HFF-Myc (cell line): ENCODE data around the gene TMEM145.
A peak's percentile ranks its signal among the peaks of the same experiment; 100 is the strongest.

Experiments
- DNase-seq: peaks from one replicate; pipeline ENCODE4 v3.0.0-alpha.2; 2011; ENCODE audit warnings: low read depth; ENCODE audit errors: extremely low read depth
- H3K4me3 ChIP-seq: replicated peaks from 2 replicates; pipeline ENCODE4 v1.5.1; 2011; ENCODE audit warnings: low read depth, mild to moderate bottlenecking, control low read depth, low read length
- TF ChIP-seq, protein P1 (sequence below): IDR thresholded peaks from 2 replicates; pipeline ENCODE4 v1.5.1; 2012; ENCODE audit warnings: mild to moderate bottlenecking, low read depth, low read length, control low read depth; ENCODE audit errors: missing control alignments

Gene TMEM145

DNA sequence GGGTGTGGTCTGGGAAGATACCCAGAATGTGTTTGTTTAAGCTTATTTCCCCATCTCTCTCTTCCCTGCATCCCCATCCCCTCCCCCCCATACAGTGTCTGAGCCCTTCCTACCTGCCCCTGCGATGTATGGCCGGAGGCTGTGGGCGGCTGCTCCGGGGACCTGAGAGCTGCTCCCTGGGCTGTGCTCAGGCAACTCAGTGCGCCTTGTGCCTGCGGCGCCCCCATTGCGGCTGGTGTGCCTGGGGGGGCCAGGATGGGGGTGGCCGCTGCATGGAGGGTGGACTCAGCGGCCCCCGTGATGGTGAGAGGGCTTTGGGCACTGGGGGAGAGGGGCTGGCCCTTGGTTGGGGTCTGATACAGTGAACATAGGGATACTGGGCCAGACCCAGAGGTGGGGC is 55.3 kb downstream of the TMEM145 start:
- H3K4me3 ChIP-seq = no peak overlapping the region
- no peak for DNase-seq
- TF ChIP-seq, protein P1, sequence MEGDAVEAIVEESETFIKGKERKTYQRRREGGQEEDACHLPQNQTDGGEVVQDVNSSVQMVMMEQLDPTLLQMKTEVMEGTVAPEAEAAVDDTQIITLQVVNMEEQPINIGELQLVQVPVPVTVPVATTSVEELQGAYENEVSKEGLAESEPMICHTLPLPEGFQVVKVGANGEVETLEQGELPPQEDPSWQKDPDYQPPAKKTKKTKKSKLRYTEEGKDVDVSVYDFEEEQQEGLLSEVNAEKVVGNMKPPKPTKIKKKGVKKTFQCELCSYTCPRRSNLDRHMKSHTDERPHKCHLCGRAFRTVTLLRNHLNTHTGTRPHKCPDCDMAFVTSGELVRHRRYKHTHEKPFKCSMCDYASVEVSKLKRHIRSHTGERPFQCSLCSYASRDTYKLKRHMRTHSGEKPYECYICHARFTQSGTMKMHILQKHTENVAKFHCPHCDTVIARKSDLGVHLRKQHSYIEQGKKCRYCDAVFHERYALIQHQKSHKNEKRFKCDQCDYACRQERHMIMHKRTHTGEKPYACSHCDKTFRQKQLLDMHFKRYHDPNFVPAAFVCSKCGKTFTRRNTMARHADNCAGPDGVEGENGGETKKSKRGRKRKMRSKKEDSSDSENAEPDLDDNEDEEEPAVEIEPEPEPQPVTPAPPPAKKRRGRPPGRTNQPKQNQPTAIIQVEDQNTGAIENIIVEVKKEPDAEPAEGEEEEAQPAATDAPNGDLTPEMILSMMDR = no peak

DNA sequence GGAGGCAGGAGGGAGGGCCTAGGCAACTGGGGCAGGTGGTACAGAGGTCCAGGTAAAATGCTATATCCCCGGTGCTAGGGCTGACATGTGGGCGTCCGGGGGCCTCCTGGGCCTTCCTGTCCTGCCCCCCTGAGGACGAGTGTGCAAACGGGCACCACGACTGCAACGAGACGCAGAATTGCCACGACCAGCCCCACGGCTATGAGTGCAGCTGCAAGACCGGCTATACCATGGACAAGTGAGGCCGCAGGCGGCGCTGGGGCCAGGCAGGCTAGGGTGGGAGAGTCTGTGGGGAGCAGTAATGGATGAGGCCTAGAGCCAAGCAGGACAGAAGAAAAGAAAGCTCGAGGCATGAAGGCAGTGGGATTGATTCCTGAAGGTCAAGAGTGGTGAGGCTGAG is 55.7 kb downstream of the TMEM145 start:
- no peak overlapping the region for H3K4me3 ChIP-seq
- TF ChIP-seq, protein P1 = no peak
- DNase-seq = no peak

DNA sequence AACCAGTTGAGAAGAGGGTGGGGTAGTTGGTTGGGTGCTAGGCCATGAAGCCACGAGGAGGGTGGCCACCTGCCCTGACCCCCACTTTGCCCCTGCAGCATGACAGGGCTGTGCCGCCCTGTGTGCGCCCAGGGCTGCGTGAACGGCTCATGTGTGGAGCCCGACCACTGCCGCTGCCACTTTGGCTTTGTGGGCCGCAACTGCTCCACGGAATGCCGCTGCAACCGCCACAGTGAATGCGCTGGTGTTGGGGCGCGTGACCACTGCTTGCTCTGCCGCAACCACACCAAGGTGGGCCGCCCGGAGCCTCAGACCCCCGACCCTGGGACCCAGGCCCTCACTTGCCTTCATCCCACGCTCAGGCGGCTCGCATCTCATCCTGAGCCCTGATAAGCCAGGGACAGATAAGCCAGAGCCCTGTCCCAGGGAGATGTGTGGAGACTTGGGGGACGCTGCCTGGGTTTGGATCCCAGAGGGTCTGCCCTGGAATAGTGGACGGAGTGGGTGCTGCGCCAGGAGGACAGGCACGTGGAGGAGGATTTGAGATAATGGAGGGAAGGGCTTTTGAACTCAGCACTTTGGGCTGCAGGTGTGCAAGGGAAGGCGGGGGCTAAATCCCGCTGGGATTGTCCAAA is 56.4 kb downstream of the TMEM145 start:
- TF ChIP-seq, protein P1 = no peak
- no peak overlapping the region for H3K4me3 ChIP-seq
- no peak for DNase-seq

DNA sequence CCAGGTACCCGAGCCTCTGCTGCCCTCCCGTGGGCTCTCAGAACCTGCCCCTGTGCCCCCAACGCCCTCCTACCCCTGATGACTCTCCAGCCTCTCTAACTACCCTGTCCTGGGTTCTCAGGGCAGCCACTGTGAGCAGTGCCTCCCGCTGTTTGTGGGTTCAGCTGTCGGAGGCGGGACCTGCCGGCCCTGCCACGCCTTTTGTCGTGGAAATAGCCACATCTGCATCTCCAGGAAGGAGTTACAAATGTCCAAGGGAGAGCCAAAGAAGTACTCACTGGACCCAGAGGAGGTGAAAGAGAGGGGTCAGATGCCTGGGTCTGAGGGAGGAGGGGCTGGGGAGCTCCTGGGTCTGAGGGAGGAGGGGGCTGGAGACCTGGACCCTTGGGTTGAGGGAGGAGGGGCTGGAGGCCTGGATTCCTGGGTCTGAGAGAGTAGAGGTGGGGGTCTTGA is 57.0 kb downstream of the TMEM145 start:
- TF ChIP-seq, protein P1 = no peak
- DNase-seq = no peak
- H3K4me3 ChIP-seq = no peak overlapping the region

DNA sequence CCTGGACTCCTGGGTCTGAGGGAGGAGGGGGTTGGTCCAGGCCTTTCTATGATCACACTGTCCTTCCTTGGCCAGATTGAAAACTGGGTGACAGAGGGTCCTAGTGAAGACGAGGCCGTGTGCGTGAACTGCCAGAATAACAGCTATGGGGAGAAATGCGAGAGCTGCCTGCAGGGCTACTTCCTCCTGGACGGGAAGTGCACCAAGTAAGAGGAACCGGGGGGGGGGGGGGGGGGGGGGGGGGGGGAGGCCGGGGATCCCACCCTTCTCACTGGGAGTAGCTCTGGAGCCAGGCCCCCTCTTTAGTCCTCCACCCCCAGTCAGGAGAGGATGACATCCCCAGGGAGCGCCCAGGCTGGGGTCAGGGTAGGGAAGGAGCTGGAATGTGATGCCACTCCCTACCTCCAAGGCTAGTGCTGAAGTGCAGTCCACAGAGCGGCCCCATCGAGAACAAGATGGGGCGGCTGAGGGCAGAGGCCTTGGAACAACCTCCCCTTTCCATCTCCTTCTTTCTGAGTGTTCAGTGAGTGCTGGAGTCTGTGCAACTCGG is 57.6 kb downstream of the TMEM145 start:
- DNase-seq = peak; percentile 85
- TF ChIP-seq, protein P1 = no peak
- no peak overlapping the region for H3K4me3 ChIP-seq
